Heart left ventricle (tissue), 16 donors: Measurements from ENCODE around the gene ANKRD44. TPM values are rescaled to one million over a fixed set of nuclear protein-coding genes. Genes with fewer than 3 reads are reported as not detected.

Experiments
- ATAC-seq, 4 donors: fragments of 200-7000 bp; cut with Tn5 transposase; one replicate each; pipeline ENCODE4 v1.9.1; 2020 to 2022; ENCODE audit warnings: moderate library complexity in 4 of 4, mild to moderate bottlenecking in 3 of 4, moderate number of reproducible peaks in 1 of 4
- DNase-seq, 5 donors: peaks; one replicate each; pipeline ENCODE4 v3.0.0-alpha.2; 2020
- H3K27ac ChIP-seq, 12 donors: fragments of 200-600 bp; sonication (generic) in 4 of 12; one replicate each; pipeline versions ENCODE4 v1.5.0 to v1.8.0; 2016 to 2022; ENCODE audit warnings: mild to moderate bottlenecking in 2 of 12
- H3K27me3 ChIP-seq, 9 donors: fragments of 200-600 bp; sonication (generic) in 2 of 9; one replicate each; pipeline versions ENCODE4 v1.5.1 to v1.8.0; 2016 to 2022; ENCODE audit warnings: mild to moderate bottlenecking in 3 of 9
- H3K36me3 ChIP-seq, 9 donors: fragments of 200-600 bp; sonication (generic) in 2 of 9; one replicate each; pipeline versions ENCODE4 v1.5.0 to v1.8.0; 2018 to 2022; ENCODE audit warnings: mild to moderate bottlenecking in 2 of 9
- H3K4me1 ChIP-seq, 12 donors: fragments of 200-600 bp; sonication (generic) in 4 of 12; one replicate each; pipeline versions ENCODE4 v1.5.0 to v1.8.0; 2016 to 2022; ENCODE audit warnings: mild to moderate bottlenecking in 3 of 12
- H3K4me3 ChIP-seq, 12 donors: fragments of 200-600 bp; sonication (generic) in 4 of 12; one replicate each; pipeline versions ENCODE4 v1.5.0 to v1.8.0; 2017 to 2022; ENCODE audit warnings: mild to moderate bottlenecking in 9 of 12, moderate library complexity in 4 of 12
- H3K9me3 ChIP-seq, 12 donors: fragments of 200-600 bp; sonication (generic) in 4 of 12; one replicate each; pipeline versions ENCODE4 v1.5.0 to v1.8.0; 2016 to 2022; ENCODE audit warnings: mild to moderate bottlenecking in 1 of 12
- POLR2A ChIP-seq, 2 donors: fragments of 450-650 bp; IDR thresholded peaks; one replicate each; pipeline ENCODE4 v1.6.1; 2017; ENCODE audit warnings: antibody characterized with exemption in 2 of 2, mild to moderate bottlenecking in 2 of 2, moderate library complexity in 2 of 2
- WGBS, 4 donors: extraction: QIAGEN DNeasy Blood & Tissue Kit in 2 of 4; methylation state at CpG; one replicate each; pipeline versions ENCODE4 v1.1.5 to v1.1.7; 2013 to 2018; 5-methylcytosine and 5-hydroxymethylcytosine counted together
- intact Hi-C, 10 donors: fragments of 100-400 bp; cut with DNase I; formaldehyde crosslinking; loops; one replicate each; pipeline versions ENCODE4 v1.11.1 to v1.14.2; 2022
- polyA plus RNA-seq, 2 donors: library from polyadenylated mRNA; stranded (reverse); fragments of 200-250 nt; gene quantifications; one replicate each; pipeline ENCODE4 v1.2.3, GENCODE V29; 2013
- total RNA-seq, 9 donors: library from RNA; depleted of rRNA in 2 of 9; stranded (reverse); fragments of >200 nt in 2 of 9; fragmentation: NEBNext Ultra II Directional in 3 of 9; extraction: Animal tissue kit (Norgen Biotek cat#: 25700) in 3 of 9; gene quantifications; one replicate each; pipeline versions ENCODE4 v1.1.0 to v1.2.4, GENCODE V29; 2016 to 2023
- TF ChIP-seq, protein P1 (sequence below), 12 donors: fragments of 200-600 bp; sonication (generic) in 4 of 12; IDR thresholded peaks; one replicate each; pipeline versions ENCODE4 v1.5.0 to v1.8.0; 2018 to 2022; ENCODE audit warnings: antibody characterized with exemption in 12 of 12, mild to moderate bottlenecking in 5 of 12
- donor health status: ischemic (EF 13 %, LVEDD 7.1; RV severe dilation, severe dysfunction).
- donor health status: healthy with polysubstance abuse.
- donor health status: DM: no; HTN: yes; CAD: no.
- donor health status: DM: no; HTN: no; CAD: no.
- donor health status: ischemic (EF 25% LVEDD 6.9; RV normal size, moderate dysfunction).
- donor health status: ischemic (EF 25% LVEDD 5.7; RV mildly dilated, moderate dysfunction).
- donor health status: healthy.
- donor health status: DM: yes; HTN: yes; CAD: no.
- donor health status: ischemic (EF 35%, LVEDD 5.7; RV mildly dilated, moderate dysfunction).
- donor health status: nonischemic (EF 11% LVEDD 7.7; RV severe dilation, severe dysfunction).
- donor health status: DM: yes; HTN: yes; CAD: no.
- donor health status: PGD.
- donor health status: ischemic (EF 29% LVEDD 5.4; RV normal size, mild dysfunction).
- donor health status: nonischemic (EF 23%, LVEDD 6.1; RV moderate dilation, normal function).

The ANKRD44 gene
- total and polyA plus RNA-seq, 11 donors: 2.4 to 30.6 (median 8.4) TPM

DNA sequence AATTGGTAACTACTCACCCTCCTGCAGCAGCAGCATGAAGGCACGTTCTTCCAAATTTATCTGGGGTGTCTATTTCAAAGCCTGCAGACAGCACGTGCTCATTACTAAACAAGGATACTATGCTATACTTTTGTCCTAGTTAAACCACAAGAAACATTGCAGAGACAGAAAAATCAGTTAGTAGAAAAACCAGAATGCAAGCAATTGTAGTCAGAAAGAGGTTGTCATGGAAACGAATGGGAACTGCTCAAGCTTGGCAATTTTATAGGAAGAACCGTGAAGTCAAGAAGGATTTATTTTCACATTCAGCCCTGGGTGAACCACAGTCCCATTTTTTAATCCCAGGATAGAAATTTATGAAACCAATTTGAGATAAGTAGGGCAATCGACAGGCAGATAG lies 221.9 kb downstream of the ANKRD44 start:
- Histone ChIP-seq H3K27me3 (no peaks in the 10 kb centered on the region), H3K9me3 (no peaks in the 10 kb centered on the region), H3K4me3 (no peak overlapping the region), H3K27ac (peak overlapping the region in 2 of 12 donors; percentile 3 to 32), H3K4me1 (peaks cover 0 to 24% (median 0%) of the 10 kb centered on the region in 12 donors), H3K36me3 (no peaks in the 10 kb centered on the region)
- no peak for TF ChIP-seq POLR2A (IDR thresholded peaks at IDR 0.05)
- TF ChIP-seq, protein P1, sequence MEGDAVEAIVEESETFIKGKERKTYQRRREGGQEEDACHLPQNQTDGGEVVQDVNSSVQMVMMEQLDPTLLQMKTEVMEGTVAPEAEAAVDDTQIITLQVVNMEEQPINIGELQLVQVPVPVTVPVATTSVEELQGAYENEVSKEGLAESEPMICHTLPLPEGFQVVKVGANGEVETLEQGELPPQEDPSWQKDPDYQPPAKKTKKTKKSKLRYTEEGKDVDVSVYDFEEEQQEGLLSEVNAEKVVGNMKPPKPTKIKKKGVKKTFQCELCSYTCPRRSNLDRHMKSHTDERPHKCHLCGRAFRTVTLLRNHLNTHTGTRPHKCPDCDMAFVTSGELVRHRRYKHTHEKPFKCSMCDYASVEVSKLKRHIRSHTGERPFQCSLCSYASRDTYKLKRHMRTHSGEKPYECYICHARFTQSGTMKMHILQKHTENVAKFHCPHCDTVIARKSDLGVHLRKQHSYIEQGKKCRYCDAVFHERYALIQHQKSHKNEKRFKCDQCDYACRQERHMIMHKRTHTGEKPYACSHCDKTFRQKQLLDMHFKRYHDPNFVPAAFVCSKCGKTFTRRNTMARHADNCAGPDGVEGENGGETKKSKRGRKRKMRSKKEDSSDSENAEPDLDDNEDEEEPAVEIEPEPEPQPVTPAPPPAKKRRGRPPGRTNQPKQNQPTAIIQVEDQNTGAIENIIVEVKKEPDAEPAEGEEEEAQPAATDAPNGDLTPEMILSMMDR (IDR thresholded peaks at IDR 0.05): no peak
- 65 to 77% (median 74%) methylated on average over 5 of the region's 5 CpGs for WGBS, 4 donors
- DNase-seq (no peak), ATAC-seq (no peak)
- intact Hi-C loops: no loop called here

DNA sequence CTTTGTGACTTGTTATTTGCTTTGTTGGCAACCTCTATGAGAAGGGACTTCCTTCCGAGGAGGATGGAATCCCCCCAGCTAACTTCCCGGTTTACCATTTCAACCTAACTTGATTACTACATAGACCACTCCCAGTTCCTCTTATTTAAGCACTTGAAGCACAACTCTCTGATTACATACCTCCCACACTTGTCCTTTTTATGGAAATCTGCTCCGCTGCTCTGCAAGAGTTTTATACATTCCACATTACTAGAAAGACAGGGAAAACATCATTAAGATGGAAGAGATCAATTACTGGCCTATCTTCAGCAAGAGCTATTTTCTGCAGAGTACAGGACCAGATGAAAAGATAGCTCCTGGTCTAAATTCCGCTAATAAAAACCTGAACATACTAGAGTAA lies 224.1 kb downstream of the ANKRD44 start:
- H3K27me3 ChIP-seq: no peaks in the 10 kb centered on the region
- H3K4me3 ChIP-seq: no peak overlapping the region
- ATAC-seq: peak; percentile 32 to 63 (median 50)
- WGBS, 4 donors: 54 to 68% (median 58%) methylated on average over 4 of the region's 4 CpGs
- intact Hi-C loops: no loop called here
- peaks cover 0 to 30% (median 0%) of the 10 kb centered on the region in 12 donors for H3K4me1 ChIP-seq
- TF ChIP-seq POLR2A (IDR thresholded peaks at IDR 0.05): no peak
- TF ChIP-seq, protein P1 (IDR thresholded peaks at IDR 0.05): no peak
- peak overlapping the region in 1 of 12 donors; percentile 11 for H3K27ac ChIP-seq
- no peak for DNase-seq
- H3K9me3 ChIP-seq: no peaks in the 10 kb centered on the region
- H3K36me3 ChIP-seq: peaks cover 0 to 18% (median 4%) of the 10 kb centered on the region in 9 donors

DNA sequence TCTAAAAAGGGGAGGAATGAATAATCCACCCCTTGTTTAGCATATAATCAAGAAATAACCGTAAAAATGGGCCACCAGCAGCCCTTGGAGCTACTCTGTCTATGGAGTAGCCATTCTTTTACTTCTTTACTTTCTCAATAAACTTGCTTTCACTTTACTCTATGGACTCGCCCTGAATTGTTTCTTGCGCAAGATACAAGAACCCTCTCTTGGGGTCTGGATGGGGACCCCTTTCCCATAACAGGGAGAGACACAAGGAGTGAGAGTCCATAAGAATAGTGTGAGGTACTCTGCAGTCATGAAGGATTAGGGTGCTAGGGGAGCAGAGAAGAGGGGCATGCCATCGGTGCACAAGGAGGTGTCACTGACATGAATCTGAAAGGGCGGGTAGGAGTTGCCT lies 224.9 kb downstream of the ANKRD44 start:
- TF ChIP-seq, protein P1 (IDR thresholded peaks at IDR 0.05): no peak
- no peak for TF ChIP-seq POLR2A (IDR thresholded peaks at IDR 0.05)
- Histone ChIP-seq H3K27ac (peak overlapping the region in 1 of 12 donors; percentile 11), H3K27me3 (no peaks in the 10 kb centered on the region), H3K9me3 (no peaks in the 10 kb centered on the region), H3K4me3 (no peak overlapping the region), H3K36me3 (peaks cover 0 to 25% (median 4%) of the 10 kb centered on the region in 9 donors), H3K4me1 (peaks cover 0 to 37% (median 2%) of the 10 kb centered on the region in 12 donors)
- ATAC-seq (no peak), DNase-seq (no peak)
- intact Hi-C loops: no loop called here
- WGBS, 4 donors: 96 to 98% (median 97%) methylated on average over 5 of the region's 5 CpGs

DNA sequence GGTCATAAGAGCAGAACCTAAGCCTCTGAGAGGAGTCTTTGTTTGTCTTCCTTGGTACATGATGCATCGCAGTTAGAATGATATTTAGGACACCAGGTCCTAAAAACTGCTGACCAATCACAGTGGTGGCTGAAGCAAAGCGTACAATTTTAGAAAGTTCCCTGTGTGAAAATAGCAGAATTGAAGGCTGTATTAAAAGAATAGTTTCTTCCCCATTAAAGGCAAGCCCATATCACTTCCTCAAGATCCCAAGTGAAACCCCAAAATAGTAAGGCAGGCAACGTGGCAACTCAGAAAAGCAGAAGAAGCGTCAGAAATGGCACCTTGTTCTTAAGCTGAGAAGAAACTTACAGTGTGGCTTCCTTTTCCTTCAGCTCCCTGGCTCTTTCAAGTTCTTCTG lies 229.3 kb downstream of the ANKRD44 start:
- DNase-seq (no peak), ATAC-seq (no peak)
- Histone ChIP-seq H3K27ac (peak overlapping the region in 2 of 12 donors; percentile 16 to 53), H3K36me3 (peaks cover 0 to 55% (median 4%) of the 10 kb centered on the region in 9 donors), H3K27me3 (no peaks in the 10 kb centered on the region), H3K9me3 (no peaks in the 10 kb centered on the region), H3K4me1 (peaks cover 0 to 47% (median 16%) of the 10 kb centered on the region in 12 donors), H3K4me3 (no peak overlapping the region)
- no peak for TF ChIP-seq POLR2A (IDR thresholded peaks at IDR 0.05)
- TF ChIP-seq, protein P1 (IDR thresholded peaks at IDR 0.05): no peak
- WGBS, 4 donors: 81 to 87% (median 85%) methylated on average over 4 of the region's 4 CpGs
- intact Hi-C loops: no loop called here
